BJ (cell line): ENCODE data around the gene CD58. TPM values are rescaled to one million over a fixed set of nuclear protein-coding genes. Genes with fewer than 3 reads are reported as not detected.

Experiments
- CTCF ChIA-PET: fragments of 350-600 bp; formaldehyde crosslinking; extraction: SDS; loops from one replicate; lab custom pipeline; 2021; ENCODE audit warnings: antibody characterized with exemption, inconsistent platforms; lab: Yijun Ruan, JAX
- POLR2A ChIA-PET: fragments of 300-600 bp; sonication (Branson Sonifier 250); formaldehyde crosslinking; extraction: SDS; loops from one replicate; lab custom pipeline; 2021; ENCODE audit warnings: antibody characterized with exemption; lab: Charles Lee
- DNase-seq: peaks from one replicate; pipeline ENCODE4 v3.0.0-alpha.2; 2011; ENCODE audit warnings: low read depth
- H3K27me3 ChIP-seq: 2 replicates; pipeline ENCODE4 v1.6.0; 2011; ENCODE audit warnings: low read length; ENCODE audit not compliant: control insufficient read depth, insufficient read depth
- H3K36me3 ChIP-seq: 2 replicates; pipeline ENCODE4 v1.5.1; 2011; ENCODE audit warnings: low read length; ENCODE audit not compliant: control insufficient read depth, insufficient read depth
- H3K4me3 ChIP-seq: 2 replicates; pipeline ENCODE4 v1.5.1; 2011; ENCODE audit warnings: low read depth, mild to moderate bottlenecking, control low read depth, low read length
- CTCF ChIP-seq: IDR thresholded peaks from 2 replicates; pipeline ENCODE4 v1.5.1; 2011; ENCODE audit warnings: low read depth, mild to moderate bottlenecking, control low read depth, inconsistent platforms, low read length, moderate library complexity; ENCODE audit not compliant: insufficient read depth
- polyA plus RNA-seq: library from polyadenylated mRNA; depleted of rRNA; stranded (reverse); fragments of >200 nt; gene quantifications from 2 replicates; pipeline ENCODE4 v1.2.3, GENCODE V29; 2011

CD58 gene
- polyA plus RNA-seq, 1 experiment = 11.7 TPM

GRCh38 chr1:116587501-116588227 is 16.8 kb upstream of the CD58 start:
- H3K4me3 ChIP-seq = no peak overlapping the region
- H3K27me3 ChIP-seq = no peaks in the 10 kb centered on the region
- no peak for TF ChIP-seq CTCF
- POLR2A ChIA-PET = no interaction called here
- no peak for DNase-seq
- H3K36me3 ChIP-seq = no peaks in the 10 kb centered on the region
- CTCF ChIA-PET = interaction anchor here (0.9 kb wide), 1 partner anchor 13 kb away, joined by 3 read pairs; no protein-coding TSS in a partner anchor

- no peak for DNase-seq
- ChIA-PET POLR2A (no interaction called here), CTCF (interaction anchor here (1.1 to 1.4 kb wide), 2 partner anchors 10 to 12 kb away, joined by 6 to 9 read pairs; no protein-coding TSS in a partner anchor)
- Histone ChIP-seq H3K36me3 (no peaks in the 10 kb centered on the region), H3K4me3 (no peak overlapping the region), H3K27me3 (no peaks in the 10 kb centered on the region)
- no peak for TF ChIP-seq CTCF
Measured at GRCh38 chr1:116586741-116587143, 15.9 kb upstream of the CD58 start.

GRCh38 chr1:116585886-116586285 is 15.1 kb upstream of the CD58 start:
- Histone ChIP-seq H3K27me3 (no peaks in the 10 kb centered on the region; the same call in 1 of the 2 replicates), H3K36me3 (no peaks in the 10 kb centered on the region), H3K4me3 (no peak overlapping the region)
- no peak for TF ChIP-seq CTCF
- POLR2A ChIA-PET = no interaction called here
- DNase-seq = no peak
- CTCF ChIA-PET = interaction anchor here (0.6 to 3.2 kb wide), 5 partner anchors 10 to 680 kb away, joined by 3 to 23 read pairs (median 6); no protein-coding TSS in a partner anchor

- no peak for DNase-seq
- ChIA-PET CTCF (no interaction called here), POLR2A (no interaction called here)
- Histone ChIP-seq H3K36me3 (no peaks in the 10 kb centered on the region), H3K4me3 (no peak overlapping the region), H3K27me3 (peaks cover 2% of the 10 kb centered on the region)
- TF ChIP-seq CTCF = no peak
Measured at GRCh38 chr1:116581323-116581885, 10.6 kb upstream of the CD58 start.

GRCh38 chr1:116580446-116581322 is 9.9 kb upstream of the CD58 start:
- ChIA-PET CTCF (no interaction called here), POLR2A (no interaction called here)
- no peak for TF ChIP-seq CTCF
- no peak for DNase-seq
- H3K36me3 ChIP-seq = no peaks in the 10 kb centered on the region
- H3K4me3 ChIP-seq = no peak overlapping the region
- H3K27me3 ChIP-seq = peaks cover 4% of the 10 kb centered on the region
